Activated T-cell treated with anti-CD3 and anti-CD28 coated beads for 4 hours (primary cell): ENCODE results near the gene P2RX7.
"Not testable (repeated sequence)": the region's sequence is repeated elsewhere in the genome, so short reads cannot be mapped to it uniquely, and the experiment has no call there.

Experiments
- DNase-seq: peaks from one replicate; pipeline ENCODE4 v3.0.0-alpha.2; 2020

Gene P2RX7

GRCh38 chr12:121176826-121177529, 44.3 kb downstream of the P2RX7 start:
- DNase-seq, result no peak

- no peak for DNase-seq
Observed at GRCh38 chr12:121181181-121181580, 48.5 kb downstream of the P2RX7 start.

DNA sequence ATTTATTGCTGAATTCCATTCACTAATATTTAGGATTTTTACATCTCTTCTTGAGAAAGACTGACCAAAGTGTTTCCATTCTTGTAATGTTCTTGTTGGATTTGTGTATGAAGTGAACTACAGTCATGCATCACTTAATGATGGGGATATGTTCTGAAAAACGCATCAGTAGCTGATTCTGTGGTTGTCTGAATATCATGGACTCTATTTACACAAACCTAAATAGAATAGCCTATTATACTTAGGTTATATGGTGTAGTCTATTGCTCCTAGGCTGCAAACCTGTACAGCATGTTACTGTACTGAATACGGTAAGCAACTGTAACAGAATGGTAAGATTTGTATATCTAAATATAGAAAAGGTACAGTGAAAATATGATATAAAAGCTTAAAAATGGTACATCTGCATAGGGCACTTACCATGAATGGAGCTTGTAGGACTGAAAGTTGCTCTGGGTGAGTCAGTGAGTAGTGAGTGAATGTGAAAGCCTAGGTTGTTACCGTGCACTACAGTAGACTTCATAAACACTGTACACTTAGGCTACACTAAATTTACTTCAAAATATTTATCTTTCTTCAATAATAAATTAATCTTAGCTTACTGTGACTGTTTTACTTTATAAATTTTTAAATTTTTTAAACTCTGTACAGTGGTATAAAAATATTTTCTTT, 49.7 kb downstream of the P2RX7 start:
- DNase-seq, result no peak

DNA sequence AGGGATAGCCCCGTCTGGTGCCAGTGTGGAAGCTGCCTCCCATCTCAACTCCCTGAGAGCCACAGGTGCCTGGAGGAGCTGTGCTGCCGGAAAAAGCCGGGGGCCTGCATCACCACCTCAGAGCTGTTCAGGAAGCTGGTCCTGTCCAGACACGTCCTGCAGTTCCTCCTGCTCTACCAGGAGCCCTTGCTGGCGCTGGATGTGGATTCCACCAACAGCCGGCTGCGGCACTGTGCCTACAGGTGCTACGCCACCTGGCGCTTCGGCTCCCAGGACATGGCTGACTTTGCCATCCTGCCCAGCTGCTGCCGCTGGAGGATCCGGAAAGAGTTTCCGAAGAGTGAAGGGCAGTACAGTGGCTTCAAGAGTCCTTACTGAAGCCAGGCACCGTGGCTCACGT, 51.7 kb downstream of the P2RX7 start:
- DNase-seq, result no peak

DNA sequence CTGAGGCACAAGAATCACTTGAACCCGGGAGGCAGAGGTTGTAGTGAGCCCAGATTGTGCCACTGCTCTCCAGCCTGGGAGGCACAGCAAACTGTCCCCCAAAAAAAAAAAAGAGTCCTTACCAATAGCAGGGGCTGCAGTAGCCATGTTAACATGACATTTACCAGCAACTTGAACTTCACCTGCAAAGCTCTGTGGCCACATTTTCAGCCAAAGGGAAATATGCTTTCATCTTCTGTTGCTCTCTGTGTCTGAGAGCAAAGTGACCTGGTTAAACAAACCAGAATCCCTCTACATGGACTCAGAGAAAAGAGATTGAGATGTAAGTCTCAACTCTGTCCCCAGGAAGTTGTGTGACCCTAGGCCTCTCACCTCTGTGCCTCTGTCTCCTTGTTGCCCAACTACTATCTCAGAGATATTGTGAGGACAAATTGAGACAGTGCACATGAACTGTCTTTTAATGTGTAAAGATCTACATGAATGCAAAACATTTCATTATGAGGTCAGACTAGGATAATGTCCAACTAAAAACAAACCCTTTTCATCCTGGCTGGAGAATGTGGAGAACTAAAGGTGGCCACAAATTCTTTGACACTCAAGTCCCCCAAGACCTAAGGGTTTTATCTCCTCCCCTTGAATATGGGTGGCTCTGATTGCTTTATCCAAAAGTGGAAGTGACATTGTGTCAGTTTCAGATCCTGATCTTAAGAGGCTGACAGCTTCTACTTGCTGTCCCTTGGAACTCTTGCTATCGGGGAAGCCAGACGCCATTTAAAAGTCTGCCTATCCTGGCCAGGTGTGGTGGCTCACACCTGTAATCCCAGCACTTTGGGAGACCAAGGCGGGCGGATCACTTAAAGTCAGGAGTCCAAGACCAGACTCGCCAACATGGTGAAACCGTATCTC, 52.6 kb downstream of the P2RX7 start:
- DNase-seq, result no peak

- no peak for DNase-seq
Observed at GRCh38 chr12:121186826-121187225, 54.1 kb downstream of the P2RX7 start.

- DNase-seq, result no peak
Observed at GRCh38 chr12:121187501-121187900, 54.8 kb downstream of the P2RX7 start.

- no peak for DNase-seq
Observed at GRCh38 chr12:121188227-121188626, 55.6 kb downstream of the P2RX7 start.

DNA sequence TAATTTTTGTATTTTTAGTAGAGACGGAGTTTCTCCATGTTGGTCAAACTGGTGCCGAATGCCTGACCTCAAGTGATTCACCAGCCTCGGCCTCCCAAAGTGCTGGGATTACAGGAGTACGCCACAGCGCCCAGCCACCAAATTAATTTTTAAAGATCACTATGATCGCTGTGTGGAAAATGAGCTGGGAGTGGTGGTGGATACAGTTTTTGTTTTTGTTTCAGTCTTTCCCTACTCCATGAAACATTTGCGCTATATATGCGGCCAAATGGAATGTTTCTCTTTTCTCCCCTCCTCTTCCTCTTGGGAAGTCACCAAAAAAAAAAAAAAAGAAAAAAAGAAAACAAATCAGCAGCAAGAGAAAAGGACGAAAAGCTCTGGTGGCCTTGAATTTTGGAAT, 56.5 kb downstream of the P2RX7 start:
- no peak for DNase-seq

DNA sequence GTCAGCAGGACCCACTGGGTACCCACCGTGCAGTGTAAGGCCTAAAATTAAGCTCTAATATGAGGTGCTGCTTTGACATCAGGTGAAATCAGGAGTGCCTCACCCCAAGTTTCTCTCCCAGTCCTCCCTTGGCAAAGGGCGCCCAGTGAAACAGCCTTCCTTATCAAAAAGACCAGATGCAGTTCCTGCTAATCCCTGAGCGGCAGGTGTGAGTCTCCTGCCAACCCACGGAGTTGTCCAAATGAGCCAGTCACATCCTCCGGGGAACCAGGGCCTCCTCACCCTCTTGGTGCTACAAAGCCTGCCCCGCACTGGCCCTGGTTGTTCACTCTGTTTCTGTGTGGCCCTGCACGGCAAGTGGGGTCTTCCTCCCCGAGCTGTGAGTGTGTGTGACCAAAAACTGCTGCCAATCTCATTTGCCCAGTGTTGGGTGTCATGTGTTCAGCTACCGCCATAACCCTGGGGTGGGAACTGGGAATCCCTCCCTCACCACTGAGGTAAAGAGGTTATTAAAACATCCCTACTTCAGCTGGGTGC, 57.0 kb downstream of the P2RX7 start:
- DNase-seq, result no peak

- no peak for DNase-seq
Observed at GRCh38 chr12:121190523-121191031, 57.9 kb downstream of the P2RX7 start.

- no peak for DNase-seq
Observed at GRCh38 chr12:121191151-121191550, 58.5 kb downstream of the P2RX7 start.

- DNase-seq, result no peak
Observed at GRCh38 chr12:121196902-121197301, 64.2 kb downstream of the P2RX7 start.

DNA sequence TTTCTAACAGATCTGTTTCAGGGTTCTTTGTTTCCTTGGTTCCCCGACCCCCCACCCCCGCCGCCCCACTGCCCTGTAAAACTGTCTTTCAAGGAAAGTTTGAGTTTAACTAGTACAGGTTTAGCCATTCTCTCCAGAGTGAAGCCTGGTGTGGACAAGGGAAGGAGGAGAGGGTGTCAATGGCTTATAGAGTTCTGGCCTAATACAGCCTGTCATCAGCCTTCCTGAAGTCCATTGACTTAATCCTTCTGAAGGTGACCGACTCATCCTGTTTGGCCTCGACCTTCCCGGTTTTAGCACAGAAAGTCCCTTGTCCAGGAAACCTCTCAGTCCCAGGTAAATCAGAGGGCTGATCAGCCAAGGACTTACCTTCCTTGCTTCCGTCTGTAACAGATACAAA, 66.3 kb downstream of the P2RX7 start:
- DNase-seq, result no peak

DNA sequence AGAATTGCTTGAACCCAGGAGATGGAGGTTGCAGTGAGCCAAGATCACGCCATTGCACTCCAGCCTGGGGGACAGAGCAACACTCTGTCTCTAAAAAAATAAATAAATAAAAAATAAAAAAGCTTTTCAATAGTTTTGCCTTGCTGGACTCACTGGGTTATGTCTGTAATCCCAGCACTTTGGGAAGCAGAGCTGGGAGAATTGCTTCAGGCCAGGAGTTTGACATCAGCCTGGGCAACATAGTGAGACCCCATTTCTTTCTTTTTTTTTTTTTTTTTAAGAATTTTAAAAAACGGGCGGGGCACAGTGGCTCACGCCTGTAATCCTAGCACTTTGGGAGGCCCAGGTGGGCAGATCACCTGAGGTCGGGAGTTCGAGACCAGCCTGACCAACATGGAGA, 68.5 kb downstream of the P2RX7 start:
- DNase-seq, result not testable (repeated sequence)

DNA sequence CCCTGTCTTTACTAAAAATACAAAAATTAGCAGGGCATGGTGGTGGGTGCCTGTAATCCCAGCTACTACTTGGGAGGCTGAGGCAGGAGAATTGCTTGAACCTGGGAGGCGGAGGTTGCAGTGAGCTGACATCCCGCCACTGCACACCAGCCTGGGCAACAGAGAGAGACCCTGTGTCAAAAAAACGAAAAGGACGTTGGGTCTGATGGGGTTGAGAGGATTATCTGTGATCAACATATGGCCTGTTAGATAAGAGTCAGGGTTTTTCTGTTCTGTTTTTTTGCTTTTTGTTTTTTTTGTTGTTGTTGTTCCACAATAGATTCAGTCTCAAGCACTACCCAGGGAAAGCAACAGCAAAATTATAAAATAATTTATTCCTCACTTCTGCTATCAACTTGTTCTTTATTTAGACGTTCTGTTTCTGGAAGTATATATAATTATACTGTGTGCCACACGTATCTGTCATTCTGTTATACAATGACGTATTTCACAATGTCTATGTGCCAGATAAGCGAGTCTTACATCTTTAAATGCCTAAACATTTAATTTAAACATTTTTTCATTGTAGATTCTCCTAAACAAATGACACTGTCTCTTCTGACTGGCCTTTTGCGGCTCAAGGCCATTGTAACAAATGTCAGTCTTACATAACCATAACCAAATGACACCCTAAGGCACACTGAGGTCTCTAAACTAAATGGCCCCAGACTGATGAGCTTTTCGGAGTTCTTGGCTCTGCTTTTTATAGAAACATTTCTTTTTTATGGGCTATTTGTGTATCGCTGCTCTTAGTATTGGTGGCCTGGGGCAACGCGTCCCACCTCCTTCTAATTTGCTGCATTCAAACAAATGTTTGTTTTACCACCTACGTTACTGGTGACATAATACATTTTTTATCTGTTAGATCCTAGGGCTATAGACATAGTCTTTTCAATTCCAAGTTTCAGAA, 70.0 kb downstream of the P2RX7 start:
- no peak for DNase-seq

GRCh38 chr12:121203482-121203881, 70.8 kb downstream of the P2RX7 start:
- DNase-seq, result no peak

GRCh38 chr12:121205491-121205890, 72.8 kb downstream of the P2RX7 start:
- DNase-seq, result no peak

DNA sequence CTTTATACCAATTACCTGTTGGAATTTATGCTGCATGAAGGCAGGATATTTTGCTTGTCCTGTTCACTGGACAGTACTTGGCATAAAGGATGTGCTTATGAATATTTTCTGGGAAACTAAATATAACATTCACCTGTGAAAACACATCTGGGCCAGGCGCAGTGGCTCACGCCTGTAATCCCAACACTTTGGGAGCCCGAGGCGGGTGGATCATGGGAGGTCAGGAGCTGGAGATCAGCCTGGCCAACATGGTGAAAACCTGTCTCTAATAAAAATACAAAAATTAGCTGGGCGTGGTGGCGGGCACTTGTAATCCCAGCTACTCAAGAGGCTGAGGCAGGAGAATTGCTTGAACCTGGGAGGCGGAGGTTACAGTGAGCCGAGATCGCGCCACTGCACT, 75.9 kb downstream of the P2RX7 start:
- not testable (repeated sequence) for DNase-seq

- no peak for DNase-seq
Observed at GRCh38 chr12:121209221-121209620, 76.5 kb downstream of the P2RX7 start.

DNA sequence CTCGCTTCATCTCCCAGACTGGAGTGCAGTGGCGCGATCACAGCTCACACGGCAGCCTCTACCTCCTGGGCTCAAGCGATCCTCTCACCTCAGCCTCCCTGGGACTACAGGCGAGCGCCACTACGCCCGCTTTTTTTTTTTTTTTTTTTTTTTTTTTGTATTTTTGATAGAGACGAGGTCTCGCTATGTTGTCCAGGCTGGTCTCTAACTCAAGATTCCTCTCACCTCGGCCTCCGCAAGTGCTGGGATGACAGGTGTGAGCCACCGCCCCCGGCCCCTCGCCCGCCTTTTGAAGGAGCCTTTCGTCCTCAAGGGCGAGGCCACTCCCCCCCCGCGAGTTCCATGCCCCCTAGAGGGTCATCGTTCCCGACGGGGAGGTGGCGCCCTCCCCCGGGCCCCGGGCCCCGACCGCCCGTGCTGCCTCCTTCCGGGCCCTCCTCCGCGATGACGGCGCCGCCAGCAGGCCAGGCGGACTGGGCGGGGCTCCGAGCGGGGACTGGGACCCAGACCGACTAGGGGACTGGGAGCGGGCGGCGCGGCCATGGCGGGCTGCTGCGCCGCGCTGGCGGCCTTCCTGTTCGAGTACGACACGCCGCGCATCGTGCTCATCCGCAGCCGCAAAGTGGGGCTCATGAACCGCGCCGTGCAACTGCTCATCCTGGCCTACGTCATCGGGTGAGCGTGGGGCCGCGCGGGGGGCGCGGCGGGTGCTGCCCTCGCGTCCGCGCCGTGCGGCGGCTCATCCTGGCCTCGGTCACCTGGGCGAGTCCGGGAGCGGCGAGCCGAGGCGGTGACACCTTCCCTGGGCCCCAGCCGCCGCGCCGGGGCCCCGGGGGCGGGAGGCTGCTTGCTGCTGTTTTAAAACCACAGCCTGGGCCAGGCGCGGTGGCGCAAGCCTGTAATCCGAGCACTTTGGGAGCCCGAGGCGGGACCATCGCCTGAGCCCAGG, 77.2 kb downstream of the P2RX7 start, which contains the start of gene P2RX4:
Gene P2RX4, plus strand, starts transcription at position 506 of the 949 bp plus-strand sequence. Its CDS starts 36 bp downstream, at position 542.
- peak; percentile 73 for DNase-seq
